ENCODE results near the gene HAUS3.
"Not testable (repeated sequence)": the region's sequence is repeated elsewhere in the genome, so short reads cannot be mapped to it uniquely, and the experiment has no call there.

DNA sequence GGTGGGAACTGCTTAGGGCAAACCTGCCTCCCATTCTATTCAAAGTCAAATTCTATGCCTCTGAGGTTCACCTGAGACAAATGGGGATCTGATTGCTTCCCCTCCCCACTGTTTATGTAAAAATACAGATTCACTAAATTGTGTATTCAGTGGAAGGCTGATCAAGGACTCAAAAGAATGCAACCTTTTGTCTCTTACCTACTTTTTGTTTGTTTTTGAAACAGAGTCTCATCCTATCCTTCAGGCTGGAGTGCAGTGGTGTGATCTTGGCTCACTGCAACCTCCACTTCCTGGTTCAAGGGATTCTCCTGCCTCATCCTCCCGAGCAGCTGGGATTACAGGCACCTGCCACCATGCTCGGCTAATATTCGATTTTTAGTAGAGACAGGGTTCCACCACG is 20.5 kb downstream of the HAUS3 start:
- TF ChIP-seq ZFX (IDR thresholded peaks at IDR 0.05); POLR2A (IDR thresholded peaks at IDR 0.05; ENCODE audit: borderline replicate concordance, extremely low read depth, insufficient read depth, insufficient read length); YY1 (IDR thresholded peaks at IDR 0.05; ENCODE audit: extremely low read depth, insufficient replicate concordance, low read depth, low read length); ZNF274 (IDR thresholded peaks at IDR 0.05; ENCODE audit: low read depth, low read length); EGR1 (IDR thresholded peaks at IDR 0.05; ENCODE audit: low read depth); POLR2AphosphoS5 (IDR thresholded peaks at IDR 0.05; ENCODE audit: low read depth, low read length); SP1 (IDR thresholded peaks at IDR 0.05; ENCODE audit: low read depth); RAD21 (IDR thresholded peaks at IDR 0.05; ENCODE audit: low read depth); CEBPB (IDR thresholded peaks at IDR 0.05; ENCODE audit: low read depth): not testable (repeated sequence)
- TF ChIP-seq, protein P1, sequence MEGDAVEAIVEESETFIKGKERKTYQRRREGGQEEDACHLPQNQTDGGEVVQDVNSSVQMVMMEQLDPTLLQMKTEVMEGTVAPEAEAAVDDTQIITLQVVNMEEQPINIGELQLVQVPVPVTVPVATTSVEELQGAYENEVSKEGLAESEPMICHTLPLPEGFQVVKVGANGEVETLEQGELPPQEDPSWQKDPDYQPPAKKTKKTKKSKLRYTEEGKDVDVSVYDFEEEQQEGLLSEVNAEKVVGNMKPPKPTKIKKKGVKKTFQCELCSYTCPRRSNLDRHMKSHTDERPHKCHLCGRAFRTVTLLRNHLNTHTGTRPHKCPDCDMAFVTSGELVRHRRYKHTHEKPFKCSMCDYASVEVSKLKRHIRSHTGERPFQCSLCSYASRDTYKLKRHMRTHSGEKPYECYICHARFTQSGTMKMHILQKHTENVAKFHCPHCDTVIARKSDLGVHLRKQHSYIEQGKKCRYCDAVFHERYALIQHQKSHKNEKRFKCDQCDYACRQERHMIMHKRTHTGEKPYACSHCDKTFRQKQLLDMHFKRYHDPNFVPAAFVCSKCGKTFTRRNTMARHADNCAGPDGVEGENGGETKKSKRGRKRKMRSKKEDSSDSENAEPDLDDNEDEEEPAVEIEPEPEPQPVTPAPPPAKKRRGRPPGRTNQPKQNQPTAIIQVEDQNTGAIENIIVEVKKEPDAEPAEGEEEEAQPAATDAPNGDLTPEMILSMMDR (IDR thresholded peaks at IDR 0.05 in 2 of 3, conservative IDR thresholded peaks at IDR 0.05 in 1 of 3; ENCODE audit: borderline replicate concordance in 1 of 3, insufficient read depth in 1 of 3, low read depth in 2 of 3, low read length in 2 of 3) = not testable (repeated sequence)
- TF ChIP-seq, protein P2, sequence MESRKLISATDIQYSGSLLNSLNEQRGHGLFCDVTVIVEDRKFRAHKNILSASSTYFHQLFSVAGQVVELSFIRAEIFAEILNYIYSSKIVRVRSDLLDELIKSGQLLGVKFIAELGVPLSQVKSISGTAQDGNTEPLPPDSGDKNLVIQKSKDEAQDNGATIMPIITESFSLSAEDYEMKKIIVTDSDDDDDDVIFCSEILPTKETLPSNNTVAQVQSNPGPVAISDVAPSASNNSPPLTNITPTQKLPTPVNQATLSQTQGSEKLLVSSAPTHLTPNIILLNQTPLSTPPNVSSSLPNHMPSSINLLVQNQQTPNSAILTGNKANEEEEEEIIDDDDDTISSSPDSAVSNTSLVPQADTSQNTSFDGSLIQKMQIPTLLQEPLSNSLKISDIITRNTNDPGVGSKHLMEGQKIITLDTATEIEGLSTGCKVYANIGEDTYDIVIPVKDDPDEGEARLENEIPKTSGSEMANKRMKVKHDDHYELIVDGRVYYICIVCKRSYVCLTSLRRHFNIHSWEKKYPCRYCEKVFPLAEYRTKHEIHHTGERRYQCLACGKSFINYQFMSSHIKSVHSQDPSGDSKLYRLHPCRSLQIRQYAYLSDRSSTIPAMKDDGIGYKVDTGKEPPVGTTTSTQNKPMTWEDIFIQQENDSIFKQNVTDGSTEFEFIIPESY (IDR thresholded peaks at IDR 0.05; ENCODE audit: extremely low read depth, insufficient replicate concordance, low read length) = not testable (repeated sequence)
- TF ChIP-seq, protein P3, sequence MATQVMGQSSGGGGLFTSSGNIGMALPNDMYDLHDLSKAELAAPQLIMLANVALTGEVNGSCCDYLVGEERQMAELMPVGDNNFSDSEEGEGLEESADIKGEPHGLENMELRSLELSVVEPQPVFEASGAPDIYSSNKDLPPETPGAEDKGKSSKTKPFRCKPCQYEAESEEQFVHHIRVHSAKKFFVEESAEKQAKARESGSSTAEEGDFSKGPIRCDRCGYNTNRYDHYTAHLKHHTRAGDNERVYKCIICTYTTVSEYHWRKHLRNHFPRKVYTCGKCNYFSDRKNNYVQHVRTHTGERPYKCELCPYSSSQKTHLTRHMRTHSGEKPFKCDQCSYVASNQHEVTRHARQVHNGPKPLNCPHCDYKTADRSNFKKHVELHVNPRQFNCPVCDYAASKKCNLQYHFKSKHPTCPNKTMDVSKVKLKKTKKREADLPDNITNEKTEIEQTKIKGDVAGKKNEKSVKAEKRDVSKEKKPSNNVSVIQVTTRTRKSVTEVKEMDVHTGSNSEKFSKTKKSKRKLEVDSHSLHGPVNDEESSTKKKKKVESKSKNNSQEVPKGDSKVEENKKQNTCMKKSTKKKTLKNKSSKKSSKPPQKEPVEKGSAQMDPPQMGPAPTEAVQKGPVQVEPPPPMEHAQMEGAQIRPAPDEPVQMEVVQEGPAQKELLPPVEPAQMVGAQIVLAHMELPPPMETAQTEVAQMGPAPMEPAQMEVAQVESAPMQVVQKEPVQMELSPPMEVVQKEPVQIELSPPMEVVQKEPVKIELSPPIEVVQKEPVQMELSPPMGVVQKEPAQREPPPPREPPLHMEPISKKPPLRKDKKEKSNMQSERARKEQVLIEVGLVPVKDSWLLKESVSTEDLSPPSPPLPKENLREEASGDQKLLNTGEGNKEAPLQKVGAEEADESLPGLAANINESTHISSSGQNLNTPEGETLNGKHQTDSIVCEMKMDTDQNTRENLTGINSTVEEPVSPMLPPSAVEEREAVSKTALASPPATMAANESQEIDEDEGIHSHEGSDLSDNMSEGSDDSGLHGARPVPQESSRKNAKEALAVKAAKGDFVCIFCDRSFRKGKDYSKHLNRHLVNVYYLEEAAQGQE (IDR thresholded peaks at IDR 0.05; ENCODE audit: low read depth) = not testable (repeated sequence)
